HG03045 (cell line): ENCODE results near the gene GPX7.
A peak's percentile ranks its signal among the peaks of the same experiment; 100 is the strongest.
"Not testable (repeated sequence)": the region's sequence is repeated elsewhere in the genome, so short reads cannot be mapped to it uniquely, and the experiment has no call there.

Source experiments
- ATAC-seq: cut with Tn5 transposase; IDR thresholded peaks from one replicate; pipeline ENCODE4 v1.9.1; 2021; ENCODE audit warnings: mild to moderate bottlenecking, moderate library complexity; ENCODE audit not compliant: unreplicated experiment

Gene GPX7

GRCh38 chr1:52601991-52602855 is at the start of gene GPX7:
Gene GPX7, plus strand, starts transcription at chr1:52602371. Its CDS starts 39 bp downstream, at chr1:52602410.
- ATAC-seq = no peak

- peak; percentile 41 for ATAC-seq
Measured at GRCh38 chr1:52552505-52553361, 49.4 kb upstream of the GPX7 start, which contains the start of gene TUT4. Gene TUT4, minus strand, starts transcription at chr1:52553092. Its CDS starts 26,812 bp downstream, at chr1:52526280.

GRCh38 chr1:52553362-52554266 is 48.6 kb upstream of the GPX7 start:
- peak; percentile 71 for ATAC-seq

GRCh38 chr1:52554267-52554640 is 47.9 kb upstream of the GPX7 start:
- no peak for ATAC-seq

GRCh38 chr1:52554756-52555155 is 47.4 kb upstream of the GPX7 start:
- ATAC-seq = no peak

- ATAC-seq = no peak
Measured at GRCh38 chr1:52556641-52557360, 45.4 kb upstream of the GPX7 start.

- no peak for ATAC-seq
Measured at GRCh38 chr1:52558941-52559340, 43.2 kb upstream of the GPX7 start.

- ATAC-seq = no peak
Measured at GRCh38 chr1:52559875-52560274, 42.3 kb upstream of the GPX7 start.

- no peak for ATAC-seq
Measured at GRCh38 chr1:52562766-52563165, 39.4 kb upstream of the GPX7 start.

- no peak for ATAC-seq
Measured at GRCh38 chr1:52567943-52568342, 34.2 kb upstream of the GPX7 start.

- no peak for ATAC-seq
Measured at GRCh38 chr1:52569449-52570210, 32.5 kb upstream of the GPX7 start.

- ATAC-seq = no peak
Measured at GRCh38 chr1:52571783-52572182, 30.4 kb upstream of the GPX7 start.

- no peak for ATAC-seq
Measured at GRCh38 chr1:52572387-52572786, 29.8 kb upstream of the GPX7 start.

- no peak for ATAC-seq
Measured at GRCh38 chr1:52574594-52574993, 27.6 kb upstream of the GPX7 start.

- no peak for ATAC-seq
Measured at GRCh38 chr1:52576074-52576473, 26.1 kb upstream of the GPX7 start.

- not testable (repeated sequence) for ATAC-seq
Measured at GRCh38 chr1:52578066-52578465, 24.1 kb upstream of the GPX7 start.

GRCh38 chr1:52579415-52579814 is 22.8 kb upstream of the GPX7 start:
- ATAC-seq = no peak

GRCh38 chr1:52580283-52580682 is 21.9 kb upstream of the GPX7 start:
- no peak for ATAC-seq

GRCh38 chr1:52582116-52582696 is 20.0 kb upstream of the GPX7 start:
- ATAC-seq = no peak
